Coronary artery (tissue), 2 donors: ENCODE data around the gene PCARE.

Source experiments
- DNase-seq: peaks from one replicate; pipeline ENCODE4 v3.0.0-alpha.2; 2017; ENCODE audit warnings: low spot score
- H3K27ac ChIP-seq, 2 donors: fragments of 200-600 bp; sonication (generic); one replicate each; pipeline ENCODE4 v1.5.1; 2016 to 2019
- H3K4me3 ChIP-seq: fragments of 200-600 bp; sonication (generic); 2 replicates; pipeline ENCODE4 v1.5.1; 2016; ENCODE audit warnings: mild to moderate bottlenecking, moderate library complexity
- TF ChIP-seq, protein P1 (sequence below): fragments of 200-600 bp; sonication (generic); IDR thresholded peaks from one replicate; pipeline ENCODE4 v1.5.1; 2019; ENCODE audit warnings: antibody characterized with exemption

Gene PCARE

DNA sequence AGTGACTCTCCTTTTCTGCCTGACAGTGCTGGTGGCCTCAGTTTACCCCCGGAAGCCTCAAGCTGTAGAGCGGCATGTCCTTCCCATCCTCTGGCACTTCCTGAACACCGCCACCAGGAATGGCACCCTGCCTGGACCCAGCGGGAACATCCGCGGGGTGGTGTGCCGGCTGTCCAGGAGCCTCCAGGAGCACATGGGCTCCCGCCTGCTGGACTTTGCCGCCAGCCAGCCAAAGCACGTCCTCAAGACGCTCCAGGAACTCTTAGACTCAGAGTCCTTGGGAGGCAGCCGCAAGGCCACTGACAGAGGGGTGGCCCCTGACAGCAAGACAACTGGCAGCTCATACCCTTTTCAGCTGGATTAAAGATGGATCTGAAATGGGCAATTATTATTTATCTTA, 22.6 kb downstream of the PCARE start:
- no peak for DNase-seq
- H3K27ac ChIP-seq = no peak overlapping the region
- TF ChIP-seq, protein P1, sequence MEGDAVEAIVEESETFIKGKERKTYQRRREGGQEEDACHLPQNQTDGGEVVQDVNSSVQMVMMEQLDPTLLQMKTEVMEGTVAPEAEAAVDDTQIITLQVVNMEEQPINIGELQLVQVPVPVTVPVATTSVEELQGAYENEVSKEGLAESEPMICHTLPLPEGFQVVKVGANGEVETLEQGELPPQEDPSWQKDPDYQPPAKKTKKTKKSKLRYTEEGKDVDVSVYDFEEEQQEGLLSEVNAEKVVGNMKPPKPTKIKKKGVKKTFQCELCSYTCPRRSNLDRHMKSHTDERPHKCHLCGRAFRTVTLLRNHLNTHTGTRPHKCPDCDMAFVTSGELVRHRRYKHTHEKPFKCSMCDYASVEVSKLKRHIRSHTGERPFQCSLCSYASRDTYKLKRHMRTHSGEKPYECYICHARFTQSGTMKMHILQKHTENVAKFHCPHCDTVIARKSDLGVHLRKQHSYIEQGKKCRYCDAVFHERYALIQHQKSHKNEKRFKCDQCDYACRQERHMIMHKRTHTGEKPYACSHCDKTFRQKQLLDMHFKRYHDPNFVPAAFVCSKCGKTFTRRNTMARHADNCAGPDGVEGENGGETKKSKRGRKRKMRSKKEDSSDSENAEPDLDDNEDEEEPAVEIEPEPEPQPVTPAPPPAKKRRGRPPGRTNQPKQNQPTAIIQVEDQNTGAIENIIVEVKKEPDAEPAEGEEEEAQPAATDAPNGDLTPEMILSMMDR = no peak
- H3K4me3 ChIP-seq = no peak overlapping the region

DNA sequence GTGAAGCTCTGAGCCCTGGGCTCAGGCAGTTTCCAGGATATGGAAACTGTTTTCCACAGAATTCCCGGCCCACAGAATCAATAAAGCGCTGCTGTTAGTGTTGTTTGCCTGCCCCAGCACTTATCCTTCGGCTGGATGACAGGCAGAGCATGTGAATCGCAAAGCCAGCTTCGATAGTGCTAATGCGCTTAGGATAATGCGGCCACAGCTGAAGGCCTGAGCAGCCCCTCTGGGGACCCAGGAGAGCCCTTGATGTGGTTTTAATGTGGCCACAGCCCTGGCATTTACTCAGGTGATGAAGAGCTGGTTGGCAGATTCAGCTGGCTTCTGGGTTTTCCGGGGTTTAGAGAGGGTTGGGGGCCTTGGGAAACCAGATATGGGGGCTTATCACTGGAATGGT, 23.7 kb downstream of the PCARE start:
- no peak overlapping the region for H3K4me3 ChIP-seq
- no peak overlapping the region for H3K27ac ChIP-seq
- TF ChIP-seq, protein P1 = no peak
- no peak for DNase-seq

- Histone ChIP-seq H3K27ac (no peak overlapping the region), H3K4me3 (no peak overlapping the region)
- no peak for DNase-seq
- TF ChIP-seq, protein P1 = no peak
These were observed 27.1 kb downstream of the PCARE start for GRCh38 chr2:29047083-29047845.

DNA sequence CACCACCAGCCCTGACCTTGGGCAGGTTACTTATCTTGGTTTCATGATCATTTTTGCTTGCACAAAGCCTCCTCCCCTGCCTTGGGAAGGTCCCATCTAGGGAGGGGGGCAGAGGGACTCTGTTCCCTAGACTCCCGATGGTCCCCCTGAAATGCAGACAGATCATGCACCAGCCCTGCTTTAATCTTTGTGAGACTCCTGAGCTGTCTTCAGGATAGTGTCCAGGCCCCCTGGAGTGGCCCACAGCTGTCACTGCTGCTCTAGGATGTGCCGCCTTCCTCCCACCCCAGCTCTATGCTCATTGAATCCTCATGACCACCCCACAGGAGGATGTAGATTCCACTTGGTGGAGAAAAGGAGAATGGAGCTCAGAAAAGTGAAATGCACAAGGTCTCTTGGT, 28.0 kb downstream of the PCARE start:
- Histone ChIP-seq H3K27ac (no peak overlapping the region), H3K4me3 (no peak overlapping the region)
- TF ChIP-seq, protein P1 = no peak
- no peak for DNase-seq

GRCh38 chr2:29044459-29044858, 29.9 kb downstream of the PCARE start:
- Histone ChIP-seq H3K27ac (no peak overlapping the region), H3K4me3 (no peak overlapping the region)
- TF ChIP-seq, protein P1 = no peak
- DNase-seq = no peak

GRCh38 chr2:29042561-29043075, 31.7 kb downstream of the PCARE start:
- TF ChIP-seq, protein P1 = no peak
- no peak for DNase-seq
- H3K27ac ChIP-seq = no peak overlapping the region
- no peak overlapping the region for H3K4me3 ChIP-seq

- TF ChIP-seq, protein P1 = no peak
- Histone ChIP-seq H3K4me3 (no peak overlapping the region), H3K27ac (no peak overlapping the region)
- no peak for DNase-seq
These were observed 33.1 kb downstream of the PCARE start for GRCh38 chr2:29041161-29041660.
